H1 (cell line): ENCODE data around the gene RAB10. TPM values are rescaled to one million over a fixed set of nuclear protein-coding genes. Genes with fewer than 3 reads are reported as not detected.

Source experiments
- CTCF ChIA-PET: fragments of 300-600 bp; sonication (Branson Sonifier 250); formaldehyde crosslinking; loops from one replicate; lab custom pipeline; 2021; ENCODE audit not compliant: partially characterized antibody; lab: Charles Lee
- POLR2A ChIA-PET: fragments of 300-600 bp; sonication (Branson Sonifier 250); formaldehyde crosslinking; loops from one replicate; lab custom pipeline; 2021; ENCODE audit warnings: inconsistent platforms; ENCODE audit not compliant: partially characterized antibody; lab: Charles Lee
- DNase-seq, 2 experiments: peaks; one replicate each; pipeline versions ENCODE4 v3.0.0 to v3.0.0-alpha.2; 2010 to 2022; ENCODE audit warnings: low spot score in 2 of 2, low read depth in 1 of 2, mixed read lengths in 1 of 2
- FAIRE-seq: peaks from 2 replicates; lab custom pipeline; 2011; peaks lifted over from hg19 to GRCh38; lab: Jason Lieb, UNC
- H2AFZ ChIP-seq: 2 replicates; pipeline ENCODE4 v1.8.1; 2012; ENCODE audit warnings: low read length, inconsistent platforms
- H2AK5ac ChIP-seq: 2 replicates; pipeline ENCODE4 v1.6.1; 2013; ENCODE audit warnings: low read depth, low read length
- H2BK120ac ChIP-seq: replicated peaks from 2 replicates; pipeline ENCODE3; 2013; ENCODE audit warnings: low read depth, low read length, inconsistent platforms
- H2BK12ac ChIP-seq: 2 replicates; pipeline ENCODE4 v1.6.1; 2013; ENCODE audit warnings: low read depth, low read length
- H2BK15ac ChIP-seq: 2 replicates; pipeline ENCODE4 v1.6.1; 2013; ENCODE audit warnings: low read length
- H2BK20ac ChIP-seq: 2 replicates; pipeline ENCODE4 v1.6.1; 2013; ENCODE audit warnings: low read length
- H2BK5ac ChIP-seq: 2 replicates; pipeline ENCODE4 v1.6.1; 2013; ENCODE audit warnings: low read depth, low read length
- H3K14ac ChIP-seq: 2 replicates; pipeline ENCODE4 v1.6.1; 2013; ENCODE audit warnings: inconsistent platforms; ENCODE audit not compliant: insufficient read length
- H3K18ac ChIP-seq: 2 replicates; pipeline ENCODE4 v1.6.1; 2013; ENCODE audit warnings: low read length; ENCODE audit errors: extremely low read depth
- H3K23ac ChIP-seq: 2 replicates; pipeline ENCODE4 v1.6.1; 2013; ENCODE audit warnings: inconsistent platforms; ENCODE audit not compliant: insufficient read length
- H3K23me2 ChIP-seq: 2 replicates; pipeline ENCODE4 v1.6.1; 2013; ENCODE audit warnings: low read depth, low read length
- H3K27ac ChIP-seq: 2 replicates; pipeline ENCODE4 v1.6.1; 2011; ENCODE audit warnings: low read depth, low read length, inconsistent platforms
- H3K27me3 ChIP-seq, 4 experiments: replicated peaks in 1 of 4; 1 replicate in 1 of 4; 2 replicates in 3 of 4; pipeline versions ENCODE4 v1.6.1 to v1.8.1; 2011 to 2013; ENCODE audit warnings: low read length in 3 of 4, mild to moderate bottlenecking in 3 of 4, inconsistent platforms in 2 of 4, mixed read lengths in 2 of 4, moderate library complexity in 1 of 4; ENCODE audit not compliant: control insufficient read depth in 3 of 4, insufficient read depth in 3 of 4; ENCODE audit errors: extremely low read depth in 1 of 4
- H3K36me3 ChIP-seq, 4 experiments: 2 replicates each; pipeline versions ENCODE4 v1.6.1 to v1.8.1; 2011 to 2013; ENCODE audit warnings: mild to moderate bottlenecking in 4 of 4, low read length in 3 of 4, moderate library complexity in 2 of 4, control low read depth in 1 of 4, inconsistent platforms in 1 of 4; ENCODE audit not compliant: insufficient read depth in 4 of 4, control insufficient read depth in 2 of 4
- H3K4ac ChIP-seq: replicated peaks from 2 replicates; pipeline ENCODE3; 2013; ENCODE audit warnings: low read length, low read depth, mixed read lengths, inconsistent platforms; ENCODE audit not compliant: insufficient read length
- H3K4me1 ChIP-seq, 4 experiments: replicated peaks in 1 of 4; 1 replicate in 1 of 4; 2 replicates in 3 of 4; pipeline versions ENCODE4 v1.6.1 to v1.8.1; 2011 to 2013; ENCODE audit warnings: low read length in 3 of 4, inconsistent platforms in 2 of 4, mixed read lengths in 1 of 4; ENCODE audit not compliant: insufficient read depth in 4 of 4, control insufficient read depth in 3 of 4
- H3K4me2 ChIP-seq, 2 experiments: 2 replicates each; pipeline versions ENCODE4 v1.6.1 to v1.8.1; 2011 to 2013; ENCODE audit warnings: low read depth in 2 of 2, low read length in 2 of 2, control low read depth in 1 of 2, inconsistent platforms in 1 of 2, mild to moderate bottlenecking in 1 of 2; ENCODE audit not compliant: insufficient read depth in 1 of 2
- H3K4me3 ChIP-seq, 4 experiments: fragments of 200-600, 300-600 bp in 1 of 4; sonication (generic), shearing (Covaris generic), sonication (Bioruptor Twin) in 1 of 4; 2 replicates each; pipeline versions ENCODE4 v1.5.1 to v1.8.1; 2011 to 2016; ENCODE audit warnings: low read length in 4 of 4, low read depth in 3 of 4, control low read depth in 2 of 4, inconsistent platforms in 2 of 4, mild to moderate bottlenecking in 2 of 4, mixed read lengths in 1 of 4, moderate library complexity in 1 of 4; ENCODE audit not compliant: insufficient read depth in 2 of 4; ENCODE audit errors: extremely low read depth in 1 of 4
- H3K56ac ChIP-seq: replicated peaks from 2 replicates; pipeline ENCODE3; 2013; ENCODE audit warnings: low read depth, mild to moderate bottlenecking, mixed read lengths, low read length, inconsistent platforms; ENCODE audit not compliant: insufficient read length
- H3K79me1 ChIP-seq: 2 replicates; pipeline ENCODE4 v1.6.1; 2013; ENCODE audit warnings: low read depth, low read length, control low read depth
- H3K79me2 ChIP-seq, 2 experiments: 2 replicates each; pipeline versions ENCODE4 v1.6.1 to v1.8.1; 2012 to 2013; ENCODE audit warnings: low read length in 2 of 2, mild to moderate bottlenecking in 2 of 2, inconsistent platforms in 1 of 2; ENCODE audit not compliant: insufficient read depth in 2 of 2, control insufficient read depth in 1 of 2
- H3K9ac ChIP-seq, 4 experiments: replicated peaks in 1 of 4; 1 replicate in 1 of 4; 2 replicates in 3 of 4; pipeline versions ENCODE4 v1.6.1 to v1.8.1; 2011 to 2013; ENCODE audit warnings: low read depth in 3 of 4, low read length in 3 of 4, control low read depth in 2 of 4, mild to moderate bottlenecking in 2 of 4, moderate library complexity in 2 of 4, inconsistent platforms in 1 of 4; ENCODE audit errors: extremely low read depth in 1 of 4
- H3K9me3 ChIP-seq, 2 experiments: 2 replicates each; pipeline versions ENCODE4 v1.6.1 to v1.8.1; 2012 to 2013; ENCODE audit warnings: mild to moderate bottlenecking in 2 of 2, moderate library complexity in 2 of 2, control low read depth in 1 of 2, inconsistent platforms in 1 of 2, low read depth in 1 of 2, low read length in 1 of 2, mixed read lengths in 1 of 2; ENCODE audit not compliant: insufficient read depth in 2 of 2
- H4K20me1 ChIP-seq, 2 experiments: replicated peaks in 1 of 2; 2 replicates each; pipeline versions ENCODE3 to v1.8.1; 2011 to 2013; ENCODE audit warnings: inconsistent platforms in 2 of 2, low read length in 2 of 2, mild to moderate bottlenecking in 1 of 2; ENCODE audit not compliant: insufficient read depth in 2 of 2, control insufficient read depth in 1 of 2
- H4K5ac ChIP-seq: 2 replicates; pipeline ENCODE4 v1.6.1; 2013; ENCODE audit warnings: low read length, low read depth, mixed read lengths, inconsistent platforms; ENCODE audit not compliant: insufficient read length
- H4K8ac ChIP-seq: 2 replicates; pipeline ENCODE4 v1.8.0; 2013; ENCODE audit warnings: mild to moderate bottlenecking, moderate library complexity, low read length, inconsistent platforms; ENCODE audit not compliant: insufficient read depth; ENCODE audit errors: extremely low read depth
- H4K91ac ChIP-seq: replicated peaks from 2 replicates; pipeline ENCODE3; 2013; ENCODE audit warnings: low read length, mixed read lengths, inconsistent platforms; ENCODE audit not compliant: insufficient read length
- RBBP5 ChIP-seq: IDR thresholded peaks from 2 replicates; pipeline ENCODE4 v1.7.1; 2012; ENCODE audit warnings: low read depth, mild to moderate bottlenecking, inconsistent platforms, low read length, moderate library complexity, borderline replicate concordance
- TAF1 ChIP-seq: IDR thresholded peaks from 2 replicates; pipeline ENCODE4 v1.6.1; 2011; ENCODE audit warnings: mild to moderate bottlenecking, low read depth, low read length
- WGBS, 2 experiments: shearing (Covaris generic) in 1 of 2; methylation state at CpG; one replicate each; pipeline versions ENCODE4 v1.1.6 to v1.1.7; 2013 to 2015; ENCODE audit warnings: low lambda C conversion rate in 2 of 2, mixed read lengths in 2 of 2, inconsistent platforms in 1 of 2, low coverage in 1 of 2, missing lambda C conversion rate in 1 of 2; ENCODE audit not compliant: insufficient replicate concordance in 2 of 2, insufficient coverage in 1 of 2, insufficient read length in 1 of 2; ENCODE audit errors: extremely low coverage in 1 of 2, missing lambda C conversion rate in 1 of 2; 5-methylcytosine and 5-hydroxymethylcytosine counted together
- polyA plus RNA-seq, 7 experiments: library from polyadenylated mRNA; depleted of rRNA in 3 of 7; stranded (reverse) in 5 of 7; unstranded in 2 of 7; fragments of >200 nt in 5 of 7; fragments of 200-250 nt in 2 of 7; gene quantifications; 1 replicate in 5 of 7; 2 replicates in 1 of 7; 4 replicates in 1 of 7; pipeline versions ENCODE4 v1.2.1 to v1.2.3, GENCODE V29; 2011 to 2013; ENCODE audit warnings: missing spikeins in 2 of 7, mixed read lengths in 2 of 7
- total RNA-seq: library from RNA; stranded (reverse); fragmentation: NEBNext Ultra II Directional; extraction: Animal tissue kit (Norgen Biotek cat#: 25700); gene quantifications from 2 replicates; pipeline ENCODE4 v1.2.1, GENCODE V29; 2021
- TF ChIP-seq, protein P1 (sequence below): IDR thresholded peaks from 2 replicates; pipeline ENCODE4 v1.6.1; 2012; ENCODE audit warnings: low read length, inconsistent platforms

The RAB10 gene
- total and polyA plus RNA-seq, 2 of the 8 experiments (the other 6 are each of a cell fraction or from before 2014, with no cell fraction given) = 42.6 to 136 TPM

DNA sequence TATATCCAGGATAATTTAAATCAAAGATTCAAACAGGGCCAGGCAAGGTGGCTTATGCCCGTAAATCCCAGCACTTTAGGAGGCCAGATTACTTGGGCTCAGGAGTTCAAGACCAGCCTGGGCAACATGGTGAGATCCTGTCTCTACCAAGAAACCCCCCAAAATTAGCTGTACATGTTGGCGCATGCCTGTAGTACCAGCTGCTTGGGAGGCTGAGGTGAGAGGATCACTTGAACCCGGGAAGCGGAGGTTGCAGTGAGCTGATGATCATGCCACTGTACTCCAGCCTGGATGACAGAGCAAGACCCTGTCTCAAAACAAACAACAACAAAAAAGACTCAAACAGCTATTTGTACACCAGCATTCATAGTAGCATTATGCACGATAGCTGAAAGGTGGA is 9.2 kb downstream of the RAB10 start:
- H3K23ac ChIP-seq = no peak overlapping the region
- no peak overlapping the region for H4K91ac ChIP-seq
- H3K23me2 ChIP-seq = no peaks in the 10 kb centered on the region
- no peak for FAIRE-seq
- H2AFZ ChIP-seq = no peak overlapping the region
- H2BK15ac ChIP-seq = no peak overlapping the region
- H4K20me1 ChIP-seq = peaks cover 10 to 12% of the 10 kb centered on the region in 2 experiments
- H3K9me3 ChIP-seq = no peaks in the 10 kb centered on the region
- H3K18ac ChIP-seq = no peak overlapping the region
- H3K27ac ChIP-seq = no peak overlapping the region
- H2BK5ac ChIP-seq = no peak overlapping the region; the same call in 1 of the 2 replicates
- no peak overlapping the region for H3K4me3 ChIP-seq
- no peak overlapping the region for H4K5ac ChIP-seq
- H3K9ac ChIP-seq = no peak overlapping the region
- H3K36me3 ChIP-seq = peaks cover 0 to 4% (median 0%) of the 10 kb centered on the region in 4 experiments; a peak in 2 of 8 replicates
- no peak overlapping the region; a peak in 1 of 4 replicates for H3K4me2 ChIP-seq
- H2BK120ac ChIP-seq = no peak overlapping the region
- no peak for DNase-seq
- WGBS, 2 experiments = 85% methylated on average over 5 of the region's 5 CpGs; no CpG with 5 or more reads in 1 of the 2 experiments
- H3K4ac ChIP-seq = no peak overlapping the region
- TF ChIP-seq, protein P1, sequence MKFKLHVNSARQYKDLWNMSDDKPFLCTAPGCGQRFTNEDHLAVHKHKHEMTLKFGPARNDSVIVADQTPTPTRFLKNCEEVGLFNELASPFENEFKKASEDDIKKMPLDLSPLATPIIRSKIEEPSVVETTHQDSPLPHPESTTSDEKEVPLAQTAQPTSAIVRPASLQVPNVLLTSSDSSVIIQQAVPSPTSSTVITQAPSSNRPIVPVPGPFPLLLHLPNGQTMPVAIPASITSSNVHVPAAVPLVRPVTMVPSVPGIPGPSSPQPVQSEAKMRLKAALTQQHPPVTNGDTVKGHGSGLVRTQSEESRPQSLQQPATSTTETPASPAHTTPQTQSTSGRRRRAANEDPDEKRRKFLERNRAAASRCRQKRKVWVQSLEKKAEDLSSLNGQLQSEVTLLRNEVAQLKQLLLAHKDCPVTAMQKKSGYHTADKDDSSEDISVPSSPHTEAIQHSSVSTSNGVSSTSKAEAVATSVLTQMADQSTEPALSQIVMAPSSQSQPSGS = no peak
- TF ChIP-seq RBBP5 (no peak), TAF1 (no peak)
- TF ChIP-seq, all 59 proteins: peak for 0
- ChIA-PET CTCF (interaction anchor here (1.2 kb wide), 1 partner anchor 68 kb away, joined by 3 read pairs; no protein-coding TSS in a partner anchor), POLR2A (interaction anchor here (0.6 to 1.6 kb wide), 2 partner anchors 10 to 195 kb away, joined by 3 to 5 read pairs; partner anchors contain the start of gene RAB10)
- H3K27me3 ChIP-seq = no peaks in the 10 kb centered on the region
- no peak overlapping the region for H2BK20ac ChIP-seq
- no peak overlapping the region for H2AK5ac ChIP-seq
- no peak overlapping the region for H3K14ac ChIP-seq
- H2BK12ac ChIP-seq = no peak overlapping the region
- H3K79me1 ChIP-seq = peaks cover 6% of the 10 kb centered on the region
- H3K4me1 ChIP-seq = peaks cover 0 to 7% (median 5%) of the 10 kb centered on the region in 4 experiments; a peak in 6 of 7 replicates
- H3K56ac ChIP-seq = no peak overlapping the region
- no peak overlapping the region for H4K8ac ChIP-seq
- peaks cover 45 to 98% of the 10 kb centered on the region in 2 experiments for H3K79me2 ChIP-seq
